ENCODE measurements around the gene NUP214.

GRCh38 chr9:131206495-131206894 lies 81.1 kb downstream of the NUP214 start:
- TF ChIP-seq, protein P1, sequence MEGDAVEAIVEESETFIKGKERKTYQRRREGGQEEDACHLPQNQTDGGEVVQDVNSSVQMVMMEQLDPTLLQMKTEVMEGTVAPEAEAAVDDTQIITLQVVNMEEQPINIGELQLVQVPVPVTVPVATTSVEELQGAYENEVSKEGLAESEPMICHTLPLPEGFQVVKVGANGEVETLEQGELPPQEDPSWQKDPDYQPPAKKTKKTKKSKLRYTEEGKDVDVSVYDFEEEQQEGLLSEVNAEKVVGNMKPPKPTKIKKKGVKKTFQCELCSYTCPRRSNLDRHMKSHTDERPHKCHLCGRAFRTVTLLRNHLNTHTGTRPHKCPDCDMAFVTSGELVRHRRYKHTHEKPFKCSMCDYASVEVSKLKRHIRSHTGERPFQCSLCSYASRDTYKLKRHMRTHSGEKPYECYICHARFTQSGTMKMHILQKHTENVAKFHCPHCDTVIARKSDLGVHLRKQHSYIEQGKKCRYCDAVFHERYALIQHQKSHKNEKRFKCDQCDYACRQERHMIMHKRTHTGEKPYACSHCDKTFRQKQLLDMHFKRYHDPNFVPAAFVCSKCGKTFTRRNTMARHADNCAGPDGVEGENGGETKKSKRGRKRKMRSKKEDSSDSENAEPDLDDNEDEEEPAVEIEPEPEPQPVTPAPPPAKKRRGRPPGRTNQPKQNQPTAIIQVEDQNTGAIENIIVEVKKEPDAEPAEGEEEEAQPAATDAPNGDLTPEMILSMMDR (conservative IDR thresholded peaks at IDR 0.05; ENCODE audit: low read length), result no peak
- TF ChIP-seq EZH2phosphoT487 (IDR thresholded peaks at IDR 0.05; ENCODE audit: borderline replicate concordance, low read depth, low read length), result no peak

Data from OCI-LY7 (cell line).